Thoracic aorta (tissue), 2 donors: ENCODE results near the gene BCL2L1. TPM values are rescaled to one million over a fixed set of nuclear protein-coding genes. Genes with fewer than 3 reads are reported as not detected.
A peak's percentile ranks its signal among the peaks of the same experiment; 100 is the strongest.

Source experiments
- ATAC-seq: fragments of 150-250 bp; one replicate; pipeline ENCODE4 v1.8.0; 2017; ENCODE audit warnings: low read depth; ENCODE audit not compliant: insufficient number of reproducible peaks, low FRiP score
- DNase-seq: peaks from one replicate; pipeline ENCODE4 v3.0.0-alpha.2; 2020; ENCODE audit warnings: low spot score
- H3K27ac ChIP-seq, 2 donors: fragments of 200-600 bp; sonication (generic); 1 replicate in 1 of 2; 2 replicates in 1 of 2; pipeline ENCODE4 v1.5.1; 2016; ENCODE audit warnings: mild to moderate bottlenecking in 2 of 2, moderate library complexity in 2 of 2
- H3K27me3 ChIP-seq: fragments of 200-600 bp; sonication (generic); replicated peaks from 2 replicates; pipeline ENCODE4 v1.6.0; 2016; ENCODE audit warnings: mild to moderate bottlenecking; ENCODE audit not compliant: insufficient read depth
- H3K36me3 ChIP-seq: fragments of 200-600 bp; sonication (generic); one replicate; pipeline ENCODE4 v1.5.1; 2016
- H3K4me1 ChIP-seq, 2 donors: fragments of 200-600 bp; sonication (generic); 1 replicate in 1 of 2; 2 replicates in 1 of 2; pipeline versions ENCODE4 v1.5.1 to v1.6.0; 2016; ENCODE audit warnings: low read depth in 2 of 2, mild to moderate bottlenecking in 1 of 2; ENCODE audit not compliant: control insufficient read depth in 1 of 2
- H3K4me3 ChIP-seq: fragments of 200-600 bp; sonication (generic); 2 replicates; pipeline ENCODE4 v1.5.1; 2016; ENCODE audit warnings: mild to moderate bottlenecking
- H3K9me3 ChIP-seq: fragments of 200-600 bp; sonication (generic); 2 replicates; pipeline ENCODE4 v1.5.1; 2016
- total RNA-seq, 2 donors: library from RNA; depleted of rRNA; stranded (reverse); fragments of >200 nt; gene quantifications; one replicate each; pipeline versions ENCODE4 v1.1.0 to v1.2.3, GENCODE V29; 2016
- TF ChIP-seq, protein P1 (sequence below): fragments of 200-600 bp; sonication (generic); IDR thresholded peaks from one replicate; pipeline ENCODE4 v1.5.1; 2019; ENCODE audit warnings: antibody characterized with exemption

Gene BCL2L1
- total RNA-seq, 2 donors from 2014 or later, result 137 to 187 TPM

GRCh38 chr20:31665753-31666152 is 56.9 kb downstream of the BCL2L1 start:
- TF ChIP-seq, protein P1, sequence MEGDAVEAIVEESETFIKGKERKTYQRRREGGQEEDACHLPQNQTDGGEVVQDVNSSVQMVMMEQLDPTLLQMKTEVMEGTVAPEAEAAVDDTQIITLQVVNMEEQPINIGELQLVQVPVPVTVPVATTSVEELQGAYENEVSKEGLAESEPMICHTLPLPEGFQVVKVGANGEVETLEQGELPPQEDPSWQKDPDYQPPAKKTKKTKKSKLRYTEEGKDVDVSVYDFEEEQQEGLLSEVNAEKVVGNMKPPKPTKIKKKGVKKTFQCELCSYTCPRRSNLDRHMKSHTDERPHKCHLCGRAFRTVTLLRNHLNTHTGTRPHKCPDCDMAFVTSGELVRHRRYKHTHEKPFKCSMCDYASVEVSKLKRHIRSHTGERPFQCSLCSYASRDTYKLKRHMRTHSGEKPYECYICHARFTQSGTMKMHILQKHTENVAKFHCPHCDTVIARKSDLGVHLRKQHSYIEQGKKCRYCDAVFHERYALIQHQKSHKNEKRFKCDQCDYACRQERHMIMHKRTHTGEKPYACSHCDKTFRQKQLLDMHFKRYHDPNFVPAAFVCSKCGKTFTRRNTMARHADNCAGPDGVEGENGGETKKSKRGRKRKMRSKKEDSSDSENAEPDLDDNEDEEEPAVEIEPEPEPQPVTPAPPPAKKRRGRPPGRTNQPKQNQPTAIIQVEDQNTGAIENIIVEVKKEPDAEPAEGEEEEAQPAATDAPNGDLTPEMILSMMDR, result no peak
- no peak for ATAC-seq

GRCh38 chr20:31664696-31665354 is 57.8 kb downstream of the BCL2L1 start:
- Histone ChIP-seq H3K36me3 (peaks cover 18% of the 10 kb centered on the region), H3K4me1 (peaks cover 55 to 74% of the 10 kb centered on the region in 2 donors)
- no peak for ATAC-seq

More at GRCh38 chr20:31665753-31666152, 56.9 kb downstream of the BCL2L1 start:
- Histone ChIP-seq H3K27me3 (no peaks in the 10 kb centered on the region), H3K36me3 (peaks cover 18% of the 10 kb centered on the region), H3K4me1 (peaks cover 63 to 83% of the 10 kb centered on the region in 2 donors), H3K27ac (peak overlapping the region; percentile 76 to 92), H3K9me3 (no peaks in the 10 kb centered on the region), H3K4me3 (no peak overlapping the region)
- no peak for DNase-seq

GRCh38 chr20:31663838-31664695 is 58.6 kb downstream of the BCL2L1 start:
- Histone ChIP-seq H3K36me3 (peaks cover 18% of the 10 kb centered on the region), H3K4me1 (peaks cover 48 to 66% of the 10 kb centered on the region in 2 donors), H3K9me3 (no peaks in the 10 kb centered on the region), H3K4me3 (no peak overlapping the region), H3K27ac (peak overlapping the region; percentile 76 to 92), H3K27me3 (no peaks in the 10 kb centered on the region)
- no peak for DNase-seq
- no peak for ATAC-seq
- TF ChIP-seq, protein P1, result no peak

More at GRCh38 chr20:31664696-31665354, 57.8 kb downstream of the BCL2L1 start:
- Histone ChIP-seq H3K27me3 (no peaks in the 10 kb centered on the region), H3K9me3 (no peaks in the 10 kb centered on the region), H3K27ac (peak overlapping the region; percentile 76 to 92), H3K4me3 (no peak overlapping the region)
- TF ChIP-seq, protein P1, result no peak
- no peak for DNase-seq

DNA sequence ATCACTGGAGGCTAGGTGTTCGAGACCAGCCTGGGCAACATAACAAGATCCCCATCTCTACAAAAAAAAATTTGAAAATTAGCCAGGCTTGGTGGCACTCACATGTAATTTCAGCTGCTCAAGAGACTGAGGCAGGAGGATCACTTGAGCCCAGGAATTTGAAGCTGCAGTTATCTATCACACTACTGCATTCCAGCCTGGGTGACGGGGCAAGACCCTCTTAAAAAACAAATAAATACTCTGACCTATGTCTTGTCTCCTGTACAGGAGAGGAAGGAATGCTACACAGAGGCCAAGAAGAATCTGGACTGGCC is 59.2 kb downstream of the BCL2L1 start:
- Histone ChIP-seq H3K27ac (peak overlapping the region; percentile 76 to 92), H3K4me1 (peaks cover 42 to 60% of the 10 kb centered on the region in 2 donors), H3K9me3 (no peaks in the 10 kb centered on the region), H3K4me3 (no peak overlapping the region), H3K36me3 (peaks cover 18% of the 10 kb centered on the region), H3K27me3 (no peaks in the 10 kb centered on the region)
- TF ChIP-seq, protein P1, result no peak
- ATAC-seq, result no peak
- no peak for DNase-seq

- ATAC-seq (no peak), DNase-seq (no peak)
- TF ChIP-seq, protein P1, result no peak
- H3K36me3 ChIP-seq, result peaks cover 18% of the 10 kb centered on the region
- H3K27me3 ChIP-seq, result no peaks in the 10 kb centered on the region
- H3K27ac ChIP-seq, result peak overlapping the region; percentile 47 to 70
- H3K4me1 ChIP-seq, result peaks cover 31 to 49% of the 10 kb centered on the region in 2 donors
- no peaks in the 10 kb centered on the region for H3K9me3 ChIP-seq
- H3K4me3 ChIP-seq, result peak overlapping the region; percentile 74
Observed at GRCh38 chr20:31662372-31662854, 60.3 kb downstream of the BCL2L1 start.
